ENCODE results near the gene FAAP20. TPM values are rescaled to one million over a fixed set of nuclear protein-coding genes. Genes with fewer than 3 reads are reported as not detected.

FAAP20 gene
- total RNA-seq, 5 donors from 2014 or later (not counting 1 experiment from before 2014, with no cell fraction given), result 52.9 to 74.8 (median 68.2) TPM

DNA sequence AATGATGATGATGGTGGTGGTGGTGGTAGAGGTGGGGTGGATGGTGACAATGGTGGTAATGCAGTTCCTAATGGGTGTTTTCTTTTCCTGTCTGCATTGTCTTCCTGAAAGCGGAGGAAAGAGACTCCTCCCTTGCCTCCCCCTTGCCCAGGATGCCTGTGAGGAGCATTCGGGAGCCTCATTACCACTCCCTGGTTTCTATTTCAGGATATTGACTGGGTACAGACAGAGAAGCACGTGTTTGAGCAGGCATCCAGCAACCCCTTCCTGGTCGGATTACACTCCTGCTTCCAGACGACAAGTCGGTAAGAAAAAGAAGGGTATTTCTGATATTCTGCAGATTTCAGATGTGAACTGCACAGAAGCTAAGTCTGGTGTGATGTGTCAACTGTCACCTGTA is 38.8 kb downstream of the FAAP20 start:
- no peak overlapping the region for H3K4me3 Mint-ChIP-seq

DNA sequence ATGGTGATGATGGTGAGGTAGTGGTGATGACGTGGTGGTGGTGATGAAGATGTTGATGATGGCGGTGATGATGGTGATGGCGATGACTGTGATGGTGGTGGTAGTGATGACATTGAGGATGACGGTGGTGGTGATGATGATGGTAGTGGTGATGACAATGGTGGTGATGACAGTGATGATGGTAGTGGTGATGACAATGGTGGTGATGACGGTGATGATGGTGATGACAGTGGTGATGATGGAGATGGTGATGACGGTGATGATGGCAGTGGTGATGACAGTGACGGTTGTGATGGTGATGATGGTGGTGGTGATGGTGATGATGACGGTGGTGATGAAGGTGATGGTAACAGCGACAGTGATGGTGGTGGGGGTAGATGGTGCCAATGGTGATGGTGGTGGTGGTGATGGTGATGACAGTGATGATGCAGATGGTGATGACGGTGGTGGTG is 39.4 kb downstream of the FAAP20 start:
- Histone ChIP-seq H3K4me1 (ENCODE audit: control insufficient read depth in 1 of 2, extremely low read depth in 1 of 2, insufficient read depth in 2 of 2, low read length in 2 of 2) (peaks cover 21 to 37% of the 10 kb centered on the region in 2 experiments), H3K4me3 (ENCODE audit: control insufficient read depth in 1 of 2, extremely low read depth in 1 of 2, low read length in 1 of 2) (no peak overlapping the region), H3K9me3 (no peaks in the 10 kb centered on the region), H3K36me3 (ENCODE audit: control insufficient read depth in 2 of 2, extremely low read depth in 1 of 2, insufficient read depth in 1 of 2, low read length in 1 of 2) (peaks cover 0 to 11% of the 10 kb centered on the region in 2 donors), H3K27ac (ENCODE audit: low read length) (no peak overlapping the region), H3K27me3 (replicated peaks in 1 of 2; ENCODE audit: control insufficient read depth in 2 of 2, extremely low read depth in 1 of 2, insufficient read depth in 2 of 2, low read length in 1 of 2) (no peaks in the 10 kb centered on the region)
- WGBS (ENCODE audit: insufficient coverage), result 98% methylated on average over 10 of the region's 10 CpGs
- peaks cover 39% of the 10 kb centered on the region for H3K36me3 Mint-ChIP-seq
- no peak overlapping the region for H3K4me3 Mint-ChIP-seq
- H3K9me3 Mint-ChIP-seq, result peaks cover 0 to 7% (median 0%) of the 10 kb centered on the region in 3 donors
- ChIA-PET POLR2A (no interaction called here), CTCF (no interaction called here)
- DNase-seq (no peak), ATAC-seq (replicated peaks in 1 of 4) (no peak)
- H3K27me3 Mint-ChIP-seq, result no peaks in the 10 kb centered on the region
- H3K27ac Mint-ChIP-seq, result no peak overlapping the region
- H3K4me1 Mint-ChIP-seq, result peaks cover 23 to 25% (median 23%) of the 10 kb centered on the region in 3 donors

More for the DNA sequence above, 38.8 kb downstream of the FAAP20 start:
- H3K27ac ChIP-seq (ENCODE audit: low read length), result no peak overlapping the region
- H3K4me1 ChIP-seq (ENCODE audit: control insufficient read depth in 1 of 2, extremely low read depth in 1 of 2, insufficient read depth in 2 of 2, low read length in 2 of 2), result peaks cover 16 to 36% of the 10 kb centered on the region in 2 experiments
- no peaks in the 10 kb centered on the region for H3K27me3 Mint-ChIP-seq
- no peaks in the 10 kb centered on the region for H3K27me3 ChIP-seq (replicated peaks in 1 of 2; ENCODE audit: control insufficient read depth in 2 of 2, extremely low read depth in 1 of 2, insufficient read depth in 2 of 2, low read length in 1 of 2)
- H3K9me3 ChIP-seq, result no peaks in the 10 kb centered on the region
- ChIA-PET POLR2A (no interaction called here), CTCF (interaction anchor here in 1 of 2 donors (0.5 kb wide), 1 partner anchor 16 kb away, joined by 4 read pairs; no protein-coding TSS in a partner anchor)
- peaks cover 19 to 23% (median 19%) of the 10 kb centered on the region in 3 donors for H3K4me1 Mint-ChIP-seq
- ATAC-seq (replicated peaks in 1 of 4) (no peak), DNase-seq (no peak)
- peaks cover 39% of the 10 kb centered on the region for H3K36me3 Mint-ChIP-seq
- peaks cover 0 to 11% of the 10 kb centered on the region in 2 donors for H3K36me3 ChIP-seq (ENCODE audit: control insufficient read depth in 2 of 2, extremely low read depth in 1 of 2, insufficient read depth in 1 of 2, low read length in 1 of 2)
- peaks cover 0 to 7% (median 0%) of the 10 kb centered on the region in 3 donors for H3K9me3 Mint-ChIP-seq
- H3K27ac Mint-ChIP-seq, result no peak overlapping the region
- WGBS (ENCODE audit: insufficient coverage), result 96% methylated on average over 4 of the region's 6 CpGs
- no peak overlapping the region for H3K4me3 ChIP-seq (ENCODE audit: control insufficient read depth in 1 of 2, extremely low read depth in 1 of 2, low read length in 1 of 2)

DNA sequence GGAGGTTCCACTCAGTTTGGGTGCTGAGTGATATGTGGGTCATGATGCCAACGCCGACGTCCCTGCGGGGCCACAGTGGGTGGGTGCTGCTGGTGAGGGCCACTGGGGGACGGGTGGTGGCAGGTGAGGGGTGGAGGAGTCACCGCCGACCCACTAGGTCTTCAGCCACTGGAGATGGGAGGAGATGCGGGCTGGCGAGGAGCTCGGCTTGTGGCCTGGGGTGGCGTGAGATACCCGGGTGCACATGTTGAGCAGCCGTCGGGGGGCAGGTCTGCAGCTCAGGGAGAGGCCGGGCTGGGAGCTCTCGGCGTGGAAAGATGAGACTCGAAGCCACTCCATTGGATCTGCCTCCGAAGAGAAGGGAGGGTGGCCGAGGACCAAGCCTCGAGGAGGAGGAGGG is 40.5 kb downstream of the FAAP20 start:
- H3K4me1 Mint-ChIP-seq, result peaks cover 23 to 25% (median 23%) of the 10 kb centered on the region in 3 donors
- no peaks in the 10 kb centered on the region for H3K27me3 Mint-ChIP-seq
- no peak for ATAC-seq (replicated peaks in 1 of 4)
- Histone ChIP-seq H3K4me1 (ENCODE audit: control insufficient read depth in 1 of 2, extremely low read depth in 1 of 2, insufficient read depth in 2 of 2, low read length in 2 of 2) (peaks cover 26 to 46% of the 10 kb centered on the region in 2 experiments), H3K27me3 (replicated peaks in 1 of 2; ENCODE audit: control insufficient read depth in 2 of 2, extremely low read depth in 1 of 2, insufficient read depth in 2 of 2, low read length in 1 of 2) (no peaks in the 10 kb centered on the region), H3K36me3 (ENCODE audit: control insufficient read depth in 2 of 2, extremely low read depth in 1 of 2, insufficient read depth in 1 of 2, low read length in 1 of 2) (peaks cover 0 to 8% of the 10 kb centered on the region in 2 donors), H3K9me3 (no peaks in the 10 kb centered on the region), H3K27ac (ENCODE audit: low read length) (no peak overlapping the region), H3K4me3 (ENCODE audit: control insufficient read depth in 1 of 2, extremely low read depth in 1 of 2, low read length in 1 of 2) (no peak overlapping the region)
- WGBS (ENCODE audit: insufficient coverage), result 95% methylated on average over 16 of the region's 21 CpGs
- peaks cover 34% of the 10 kb centered on the region for H3K36me3 Mint-ChIP-seq
- no peak overlapping the region for H3K27ac Mint-ChIP-seq
- H3K9me3 Mint-ChIP-seq, result peaks cover 0 to 7% (median 0%) of the 10 kb centered on the region in 3 donors
- no peak overlapping the region for H3K4me3 Mint-ChIP-seq
- ChIA-PET POLR2A (no interaction called here), CTCF (no interaction called here)
- DNase-seq, result no peak

DNA sequence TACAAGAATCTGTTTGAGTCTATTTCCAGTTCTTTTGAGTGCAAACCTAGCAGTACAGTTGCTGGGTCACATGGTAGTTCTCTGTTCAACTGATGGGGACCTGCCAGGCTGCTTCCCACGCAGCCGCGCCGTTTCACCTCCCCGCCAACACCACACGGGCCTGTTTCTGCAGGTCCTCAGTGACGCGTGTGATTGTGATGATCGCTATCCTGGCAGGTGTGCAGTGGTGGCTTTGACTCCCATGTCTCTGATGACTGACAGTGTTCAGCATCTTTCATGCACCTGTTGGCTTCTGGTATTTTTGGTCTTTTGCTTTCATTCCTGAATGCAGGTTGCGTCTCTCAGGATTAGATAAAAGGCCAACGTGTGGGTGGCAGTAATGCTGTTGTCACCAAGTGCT is 41.6 kb downstream of the FAAP20 start:
- peaks cover 37 to 57% of the 10 kb centered on the region in 2 experiments for H3K4me1 ChIP-seq (ENCODE audit: control insufficient read depth in 1 of 2, extremely low read depth in 1 of 2, insufficient read depth in 2 of 2, low read length in 2 of 2)
- DNase-seq, result peak in 28 of 35 experiments; percentile 12 to 81 (median 52)
- Mint-ChIP-seq H3K27ac (peak overlapping the region; percentile 78 to 82), H3K27me3 (no peaks in the 10 kb centered on the region), H3K4me1 (peaks cover 19 to 25% (median 23%) of the 10 kb centered on the region in 3 donors), H3K9me3 (peaks cover 0 to 7% (median 0%) of the 10 kb centered on the region in 3 donors), H3K4me3 (peak overlapping the region in 2 of 3 donors; percentile 6 to 67), H3K36me3 (peaks cover 27% of the 10 kb centered on the region)
- peak in 2 of 4 experiments; percentile 28 to 83 for ATAC-seq (replicated peaks in 1 of 4)
- no peak overlapping the region for H3K27ac ChIP-seq (ENCODE audit: low read length)
- H3K36me3 ChIP-seq (ENCODE audit: control insufficient read depth in 2 of 2, extremely low read depth in 1 of 2, insufficient read depth in 1 of 2, low read length in 1 of 2), result peaks cover 0 to 7% of the 10 kb centered on the region in 2 donors
- ChIA-PET POLR2A (no interaction called here), CTCF (no interaction called here)
- no peaks in the 10 kb centered on the region for H3K9me3 ChIP-seq
- 61% methylated on average over 11 of the region's 11 CpGs for WGBS (ENCODE audit: insufficient coverage)
- no peak overlapping the region for H3K4me3 ChIP-seq (ENCODE audit: control insufficient read depth in 1 of 2, extremely low read depth in 1 of 2, low read length in 1 of 2)
- no peaks in the 10 kb centered on the region for H3K27me3 ChIP-seq (replicated peaks in 1 of 2; ENCODE audit: control insufficient read depth in 2 of 2, extremely low read depth in 1 of 2, insufficient read depth in 2 of 2, low read length in 1 of 2)

DNA sequence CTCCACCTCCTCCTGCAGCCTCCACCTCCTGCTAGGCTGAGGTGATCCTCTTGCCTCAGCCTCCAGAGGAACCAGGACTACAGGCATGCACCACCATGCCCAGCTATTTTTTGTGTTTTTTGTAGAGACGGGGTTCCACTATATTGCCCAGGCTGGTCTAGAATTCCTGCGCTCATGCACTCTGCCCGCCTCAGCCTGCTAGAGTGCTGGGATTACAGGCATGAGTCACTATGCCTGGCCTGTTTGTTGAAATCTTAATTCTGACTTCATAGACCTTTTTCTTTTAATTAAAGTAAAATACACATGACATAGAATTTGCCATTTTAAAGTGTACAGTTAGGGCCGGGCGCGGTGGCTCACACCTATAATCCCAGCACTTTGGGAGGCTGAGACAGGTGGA is 42.7 kb downstream of the FAAP20 start:
- H3K27ac ChIP-seq (ENCODE audit: low read length), result no peak overlapping the region
- Mint-ChIP-seq H3K27ac (peak overlapping the region in 1 of 2 donors; percentile 34), H3K36me3 (peaks cover 24% of the 10 kb centered on the region), H3K4me3 (no peak overlapping the region), H3K4me1 (peaks cover 19 to 25% (median 23%) of the 10 kb centered on the region in 3 donors), H3K27me3 (no peaks in the 10 kb centered on the region), H3K9me3 (peaks cover 0 to 7% (median 0%) of the 10 kb centered on the region in 3 donors)
- peaks cover 0 to 7% of the 10 kb centered on the region in 2 donors for H3K36me3 ChIP-seq (ENCODE audit: control insufficient read depth in 2 of 2, extremely low read depth in 1 of 2, insufficient read depth in 1 of 2, low read length in 1 of 2)
- CTCF ChIA-PET, result interaction anchor here in 1 of 2 donors (0.8 kb wide), 1 partner anchor 43 kb away, joined by 3 read pairs; the partner anchor contains the start of gene FAAP20
- H3K4me1 ChIP-seq (ENCODE audit: control insufficient read depth in 1 of 2, extremely low read depth in 1 of 2, insufficient read depth in 2 of 2, low read length in 2 of 2), result peaks cover 46 to 67% of the 10 kb centered on the region in 2 experiments
- no peaks in the 10 kb centered on the region for H3K27me3 ChIP-seq (replicated peaks in 1 of 2; ENCODE audit: control insufficient read depth in 2 of 2, extremely low read depth in 1 of 2, insufficient read depth in 2 of 2, low read length in 1 of 2)
- H3K9me3 ChIP-seq, result no peaks in the 10 kb centered on the region
- DNase-seq (no peak), ATAC-seq (replicated peaks in 1 of 4) (no peak)
- POLR2A ChIA-PET, result no interaction called here
- H3K4me3 ChIP-seq (ENCODE audit: control insufficient read depth in 1 of 2, extremely low read depth in 1 of 2, low read length in 1 of 2), result no peak overlapping the region
- WGBS (ENCODE audit: insufficient coverage), result 86% methylated on average over 2 of the region's 6 CpGs

DNA sequence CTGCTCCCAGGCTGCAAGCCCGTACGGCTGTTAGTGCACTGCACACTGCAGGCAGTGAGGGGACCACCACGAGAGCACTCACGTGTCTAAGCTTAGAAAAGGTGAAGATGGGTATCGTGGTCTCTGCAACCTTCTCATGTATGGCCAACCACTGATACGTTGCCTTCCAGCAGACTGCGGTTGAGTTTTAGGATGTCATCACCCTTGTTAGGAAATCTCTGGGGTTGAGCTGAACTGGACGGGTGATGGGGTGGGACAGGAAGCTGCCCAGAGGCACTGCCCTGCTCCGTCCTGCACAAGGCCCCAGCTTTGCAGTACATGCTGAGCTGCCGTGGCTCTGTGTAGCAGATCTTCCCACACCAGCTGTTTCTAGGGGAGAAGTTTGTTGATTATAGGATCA is 43.3 kb downstream of the FAAP20 start:
- H3K36me3 ChIP-seq (ENCODE audit: control insufficient read depth in 2 of 2, extremely low read depth in 1 of 2, insufficient read depth in 1 of 2, low read length in 1 of 2), result peaks cover 0 to 4% of the 10 kb centered on the region in 2 donors
- H3K27me3 ChIP-seq (replicated peaks in 1 of 2; ENCODE audit: control insufficient read depth in 2 of 2, extremely low read depth in 1 of 2, insufficient read depth in 2 of 2, low read length in 1 of 2), result no peaks in the 10 kb centered on the region
- H3K27ac ChIP-seq (ENCODE audit: low read length), result no peak overlapping the region
- ChIA-PET CTCF (interaction anchor here in 1 of 2 donors (0.8 kb wide), 1 partner anchor 44 kb away, joined by 3 read pairs; the partner anchor contains the start of gene FAAP20), POLR2A (no interaction called here)
- H3K9me3 Mint-ChIP-seq, result peaks cover 0 to 7% (median 0%) of the 10 kb centered on the region in 3 donors
- H3K36me3 Mint-ChIP-seq, result peaks cover 21% of the 10 kb centered on the region
- H3K9me3 ChIP-seq, result no peaks in the 10 kb centered on the region
- no peaks in the 10 kb centered on the region for H3K27me3 Mint-ChIP-seq
- H3K4me3 ChIP-seq (ENCODE audit: control insufficient read depth in 1 of 2, extremely low read depth in 1 of 2, low read length in 1 of 2), result no peak overlapping the region
- peaks cover 51 to 74% of the 10 kb centered on the region in 2 experiments for H3K4me1 ChIP-seq (ENCODE audit: control insufficient read depth in 1 of 2, extremely low read depth in 1 of 2, insufficient read depth in 2 of 2, low read length in 2 of 2)
- peak overlapping the region; percentile 55 to 62 for H3K27ac Mint-ChIP-seq
- H3K4me3 Mint-ChIP-seq, result no peak overlapping the region
- ATAC-seq (replicated peaks in 1 of 4) (no peak), DNase-seq (peak in 2 of 35 experiments; percentile 19 to 37)
- WGBS (ENCODE audit: insufficient coverage), result 74% methylated on average over 8 of the region's 10 CpGs
- H3K4me1 Mint-ChIP-seq, result peaks cover 19 to 25% (median 23%) of the 10 kb centered on the region in 3 donors

Data from T-cell (primary cell).